HG03039 (cell line): ENCODE results near the gene AUNIP.

Experiments used
- ATAC-seq: cut with Tn5 transposase; IDR thresholded peaks from one replicate; pipeline ENCODE4 v1.9.1; 2021; ENCODE audit warnings: mild to moderate bottlenecking, moderate library complexity; ENCODE audit not compliant: unreplicated experiment

AUNIP gene

GRCh38 chr1:25797939-25798338 lies 61.3 kb downstream of the AUNIP start:
- ATAC-seq = no peak

GRCh38 chr1:25796811-25797458 lies 62.3 kb downstream of the AUNIP start:
- ATAC-seq = no peak

GRCh38 chr1:25795946-25796810 lies 63.1 kb downstream of the AUNIP start:
- ATAC-seq = no peak

- no peak for ATAC-seq
Measured at GRCh38 chr1:25795211-25795610, 64.0 kb downstream of the AUNIP start.

- ATAC-seq = no peak
Measured at GRCh38 chr1:25794325-25794724, 64.9 kb downstream of the AUNIP start.

- ATAC-seq = no peak
Measured at GRCh38 chr1:25793585-25794170, 65.6 kb downstream of the AUNIP start.

- no peak for ATAC-seq
Measured at GRCh38 chr1:25792115-25792514, 67.1 kb downstream of the AUNIP start.

GRCh38 chr1:25790472-25790871 lies 68.8 kb downstream of the AUNIP start:
- ATAC-seq = no peak

- ATAC-seq = no peak
Measured at GRCh38 chr1:25787760-25788166, 71.5 kb downstream of the AUNIP start.

- ATAC-seq = no peak
Measured at GRCh38 chr1:25786887-25787759, 72.1 kb downstream of the AUNIP start.

GRCh38 chr1:25785333-25786067 lies 73.8 kb downstream of the AUNIP start:
- ATAC-seq = no peak

GRCh38 chr1:25784575-25785051 lies 74.6 kb downstream of the AUNIP start:
- no peak for ATAC-seq
